K562 (cell line): Measurements from ENCODE around the gene DRD1. TPM values are rescaled to one million over a fixed set of nuclear protein-coding genes. Genes with fewer than 3 reads are reported as not detected.
"Not testable (repeated sequence)": the region's sequence is repeated elsewhere in the genome, so short reads cannot be mapped to it uniquely, and the experiment has no call there.

Experiments used
- ATAC-seq: fragments of 200-7000 bp; cut with Tn5 transposase; 3 replicates; pipeline ENCODE4 v1.9.1; 2020; ENCODE audit warnings: moderate library complexity
- BruUV-seq: library from RNA; stranded (reverse); fragments of 400-500 nt; replicated peaks from 2 replicates; lab custom pipeline; 2021; lab: Mats Ljungman, UMichigan
- CTCF ChIA-PET: fragments of 300-600 bp; formaldehyde crosslinking; extraction: SDS; loops from one replicate; lab custom pipeline; 2021; ENCODE audit warnings: low intra/inter-chr PET ratio; lab: Yijun Ruan, JAX
- POLR2A ChIA-PET: fragments of 300-600, 350-650 bp; sonication (Branson Sonifier 250); formaldehyde crosslinking; extraction: SDS; loops from one replicate; lab custom pipeline; 2021; ENCODE audit warnings: antibody characterized with exemption, inconsistent platforms; lab: Yijun Ruan, JAX
- DNase-seq, 4 experiments: peaks; one replicate each; pipeline versions ENCODE4 v3.0.0 to v3.0.0-alpha.2; 2011 to 2018; ENCODE audit warnings: low spot score in 3 of 4, mixed read lengths in 3 of 4; ENCODE audit errors: extremely low read depth in 1 of 4
- FAIRE-seq: peaks from 2 replicates; lab custom pipeline; 2011; peaks lifted over from hg19 to GRCh38; lab: Jason Lieb, UNC
- H2AFZ ChIP-seq: 2 replicates; pipeline ENCODE4 v1.6.0; 2011; ENCODE audit warnings: low read depth, low read length, control low read depth, inconsistent platforms
- H3K27ac ChIP-seq: fragments of 200-600 bp; 3 replicates; pipeline ENCODE4 v1.8.0; 2011; ENCODE audit warnings: low read depth, mild to moderate bottlenecking, control low read depth, inconsistent platforms, low read length, moderate library complexity, mixed read lengths; ENCODE audit errors: extremely low read depth
- H3K27me3 ChIP-seq, 2 experiments: fragments of 300-600 bp in 1 of 2; 2 replicates in 1 of 2; 3 replicates in 1 of 2; pipeline versions ENCODE4 v1.6.0 to v1.8.0; 2011; ENCODE audit warnings: inconsistent platforms in 2 of 2, low read length in 2 of 2, mild to moderate bottlenecking in 1 of 2, mixed read lengths in 1 of 2, moderate library complexity in 1 of 2; ENCODE audit not compliant: control insufficient read depth in 2 of 2, insufficient read depth in 2 of 2
- H3K36me3 ChIP-seq: fragments of 300-600 bp; 3 replicates; pipeline ENCODE4 v1.8.0; 2011; ENCODE audit warnings: mild to moderate bottlenecking, low read length, inconsistent platforms; ENCODE audit not compliant: control insufficient read depth, insufficient read depth
- H3K4me1 ChIP-seq, 2 experiments: fragments of 200-600 bp in 1 of 2; replicated peaks in 1 of 2; 2 replicates in 1 of 2; 3 replicates in 1 of 2; pipeline versions ENCODE4 v1.5.1 to v1.8.0; 2011; ENCODE audit warnings: inconsistent platforms in 2 of 2, low read length in 2 of 2, mild to moderate bottlenecking in 1 of 2, mixed read lengths in 1 of 2, moderate library complexity in 1 of 2; ENCODE audit not compliant: control insufficient read depth in 2 of 2, insufficient read depth in 2 of 2
- H3K4me2 ChIP-seq: 2 replicates; pipeline ENCODE4 v1.6.1; 2011; ENCODE audit warnings: low read length, control low read depth, inconsistent platforms, mixed read lengths; ENCODE audit not compliant: insufficient read depth
- H3K4me3 ChIP-seq: fragments of 200-600 bp; sonication (generic), shearing (Covaris generic); 2 replicates; pipeline ENCODE4 v1.5.1; 2016; ENCODE audit warnings: control low read depth, inconsistent platforms
- H3K79me2 ChIP-seq: fragments of 200-600 bp; 3 replicates; pipeline ENCODE4 v1.8.0; 2011; ENCODE audit warnings: low read length, inconsistent platforms; ENCODE audit not compliant: control insufficient read depth, insufficient read depth
- H3K9ac ChIP-seq, 2 experiments: 2 replicates each; pipeline versions ENCODE4 v1.6.0 to v1.6.1; 2011; ENCODE audit warnings: low read depth in 2 of 2, low read length in 2 of 2, control low read depth in 1 of 2, inconsistent platforms in 1 of 2, mild to moderate bottlenecking in 1 of 2, mixed read lengths in 1 of 2; ENCODE audit not compliant: insufficient read depth in 1 of 2
- H3K9me1 ChIP-seq: one replicate; pipeline ENCODE4 v1.6.0; 2011; ENCODE audit warnings: inconsistent platforms, mild to moderate bottlenecking, low read length, moderate library complexity; ENCODE audit not compliant: control insufficient read depth, insufficient read depth
- H3K9me3 ChIP-seq: replicated peaks from 2 replicates; pipeline ENCODE4 v1.5.1; 2011; ENCODE audit warnings: low read depth, low read length, inconsistent platforms; ENCODE audit not compliant: control insufficient read depth, insufficient read depth
- H4K20me1 ChIP-seq: replicated peaks from 2 replicates; pipeline ENCODE4 v1.6.1; 2011; ENCODE audit warnings: low read length, inconsistent platforms, mixed read lengths; ENCODE audit not compliant: control insufficient read depth, insufficient read depth
- L3MBTL2 ChIP-seq: fragments of 450-650 bp; IDR thresholded peaks from 2 replicates; pipeline ENCODE4 v1.6.1; 2016; ENCODE audit warnings: mild to moderate bottlenecking, moderate library complexity
- ZNF274 ChIP-seq: IDR thresholded peaks from 2 replicates; pipeline ENCODE4 v1.6.1; 2011; ENCODE audit warnings: low read depth, mild to moderate bottlenecking, low read length, moderate library complexity, borderline replicate concordance
- WGBS: fragments of 100-300 bp; shearing (Covaris generic); methylation state at CpG from one replicate; pipeline ENCODE4 v1.1.6; 2016; ENCODE audit warnings: low coverage, mixed read lengths; ENCODE audit not compliant: insufficient coverage; ENCODE audit errors: missing lambda C conversion rate; 5-methylcytosine and 5-hydroxymethylcytosine counted together
- in situ Hi-C: fragments of 300-500 bp; cut with MboI; formaldehyde crosslinking; loops from 4 replicates; pipeline ENCODE4 v1.15.0; 2018; ENCODE audit warnings: inconsistent platforms, mixed read lengths
- intact Hi-C: fragments of 100-400 bp; cut with micrococcal nuclease; formaldehyde crosslinking; loops from 2 replicates; pipeline ENCODE4 v1.14.2; 2022
- polyA plus RNA-seq, 8 experiments: library from polyadenylated mRNA; depleted of rRNA in 4 of 8; stranded (reverse) in 5 of 8; unstranded in 3 of 8; fragments of >200 nt; fragmentation: Nextera tagmentation in 2 of 8; fragmentation: Illumina TruSeq in 1 of 8; extraction: Ambion mirVana in 2 of 8; extraction: Trizol in 1 of 8; gene quantifications; 2 replicates each; pipeline versions ENCODE4 v1.2.1 to v1.2.3, GENCODE V29; 2011 to 2014; ENCODE audit warnings: inconsistent platforms in 1 of 8, missing spikeins in 1 of 8
- total RNA-seq, 7 experiments: library from RNA; depleted of rRNA in 6 of 7; stranded (reverse); fragments of >200 nt in 6 of 7; fragmentation: Illumina TruSeq in 2 of 7; extraction: Trizol in 2 of 7; gene quantifications; 2 replicates each; pipeline versions ENCODE4 v1.2.1 to v1.2.3, GENCODE V29; 2011 to 2021; ENCODE audit warnings: low replicate concordance in 1 of 7

The DRD1 gene
- total and polyA plus RNA-seq, 9 of the 15 experiments (the other 6 are each of a cell fraction or from before 2014, with no cell fraction given): not detected

GRCh38 chr5:175456105-175456742 lies 12.2 kb upstream of the DRD1 start:
- POLR2A ChIA-PET: interaction anchor here (0.6 kb wide), 1 partner anchor 33 kb away, joined by 3 read pairs; no protein-coding TSS in a partner anchor
- no peak overlapping the region for H3K4me3 ChIP-seq
- H3K36me3 ChIP-seq: no peaks in the 10 kb centered on the region
- H3K79me2 ChIP-seq: no peaks in the 10 kb centered on the region
- DNase-seq: no peak
- H3K9ac ChIP-seq: no peak overlapping the region
- 5% methylated on average over 11 of the region's 11 CpGs for WGBS
- H3K9me3 ChIP-seq: no peaks in the 10 kb centered on the region
- no peaks in the 10 kb centered on the region for H4K20me1 ChIP-seq
- TF ChIP-seq ZNF274: no peak
- TF ChIP-seq L3MBTL2: peak; percentile 35; the same call in 1 of the 2 replicates
- intact Hi-C loops: no loop called here
- no TSS peak for BruUV-seq
- in situ Hi-C loops: no loop called here
- no peak overlapping the region for H3K27ac ChIP-seq
- H3K9me1 ChIP-seq: no peaks in the 10 kb centered on the region
- no peak for ATAC-seq
- no peak for FAIRE-seq
- no peak overlapping the region for H3K4me2 ChIP-seq
- no peaks in the 10 kb centered on the region for H3K4me1 ChIP-seq
- peaks cover 11 to 28% of the 10 kb centered on the region in 2 experiments for H3K27me3 ChIP-seq
- H2AFZ ChIP-seq: no peak overlapping the region
- CTCF ChIA-PET: interaction anchor here (0.6 kb wide), 1 partner anchor 153 kb away, joined by 3 read pairs; no protein-coding TSS in a partner anchor

DNA sequence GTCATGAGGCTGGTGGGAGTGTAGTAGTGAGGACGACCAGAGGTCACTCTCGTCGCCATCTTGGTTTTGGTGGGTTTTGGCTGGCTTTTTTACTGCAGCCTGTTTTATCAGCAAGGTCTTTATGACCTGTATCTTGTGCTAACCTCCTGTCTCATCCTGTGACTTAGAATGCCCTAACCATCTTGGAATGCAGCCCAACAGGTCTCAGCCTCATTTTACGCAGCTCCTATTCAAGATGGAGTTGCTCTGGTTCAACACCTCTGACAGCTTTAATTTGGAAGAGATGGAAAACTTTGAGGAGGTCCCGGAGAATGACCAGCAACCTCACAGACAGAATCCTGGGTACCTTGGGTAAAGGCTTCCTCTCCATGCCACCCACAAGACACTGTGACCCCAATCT lies 10.4 kb upstream of the DRD1 start:
- in situ Hi-C loops, H3K36me3 ChIP-seq, H2AFZ ChIP-seq, H3K4me1 ChIP-seq, FAIRE-seq, H3K27ac ChIP-seq, H4K20me1 ChIP-seq, POLR2A ChIA-PET, H3K9me1 ChIP-seq, H3K4me2 ChIP-seq, H3K9ac ChIP-seq, BruUV-seq, DNase-seq, intact Hi-C loops, H3K4me3 ChIP-seq, H3K9me3 ChIP-seq, CTCF ChIA-PET, H3K79me2 ChIP-seq, ATAC-seq: not testable (repeated sequence)
- WGBS: 2% methylated on average over 5 of the region's 5 CpGs
- H3K27me3 ChIP-seq: peaks cover 10 to 21% of the 10 kb centered on the region in 2 experiments; a peak in 4 of 5 replicates
